HepG2 (cell line): Measurements from ENCODE around the gene RAB1B.

Experiments
- BHLHE40 ChIP-seq: IDR thresholded peaks from 2 replicates; pipeline ENCODE4 v1.6.1; 2011; ENCODE audit warnings: low read length, improper control_type of control experiment
- CTCF ChIP-seq: sonication (generic); formaldehyde crosslinking; IDR thresholded peaks from 2 replicates; pipeline ENCODE4 v1.5.0; 2020; ENCODE audit warnings: mild to moderate bottlenecking, missing genetic modification reagents, moderate library complexity
- EZH2 ChIP-seq: conservative IDR thresholded peaks from 2 replicates; pipeline ENCODE4 v1.6.1; 2012; ENCODE audit warnings: mild to moderate bottlenecking, low read depth, low read length, moderate library complexity
- FOXO1 ChIP-seq: sonication (generic); formaldehyde crosslinking; IDR thresholded peaks from 2 replicates; pipeline ENCODE4 v1.4.0; 2020; ENCODE audit warnings: missing genetic modification reagents
- MAFK ChIP-seq, 2 experiments: IDR thresholded peaks in 1 of 2; conservative IDR thresholded peaks in 1 of 2; 2 replicates each; pipeline ENCODE4 v1.6.1; 2011; ENCODE audit warnings: improper control_type of control experiment in 2 of 2, low read length in 2 of 2
- STAT5B ChIP-seq: sonication (generic); formaldehyde crosslinking; IDR thresholded peaks from 2 replicates; pipeline ENCODE4 v1.4.0; 2020; ENCODE audit warnings: missing genetic modification reagents
- ZNF224 ChIP-seq: sonication (generic); formaldehyde crosslinking; IDR thresholded peaks from 2 replicates; pipeline ENCODE4 v1.5.0; 2020; ENCODE audit warnings: mild to moderate bottlenecking, missing genetic modification reagents
- ZNF263 ChIP-seq: sonication (generic); formaldehyde crosslinking; IDR thresholded peaks from 2 replicates; pipeline ENCODE4 v1.4.0; 2020; ENCODE audit warnings: missing genetic modification reagents
- ZNF431 ChIP-seq: sonication (generic); formaldehyde crosslinking; IDR thresholded peaks from 2 replicates; pipeline ENCODE4 v1.9.0; 2022; ENCODE audit warnings: missing genetic modification reagents, low read depth, mild to moderate bottlenecking, borderline replicate concordance
- ZNF724P ChIP-seq: sonication (generic); formaldehyde crosslinking; IDR thresholded peaks from 2 replicates; pipeline ENCODE4 v1.8.0; 2022; ENCODE audit warnings: missing genetic modification reagents, borderline replicate concordance
- TF ChIP-seq, protein P1 (sequence below): sonication (generic); formaldehyde crosslinking; conservative IDR thresholded peaks from 2 replicates; pipeline ENCODE4 v1.4.0; 2020; ENCODE audit warnings: missing genetic modification reagents

- no peak for TF ChIP-seq ZNF263 (CRISPR knock-in tag)
- no peak for TF ChIP-seq ZNF224
- TF ChIP-seq MAFK (conservative IDR thresholded peaks at IDR 0.05 in 1 of 2, IDR thresholded peaks at IDR 0.05 in 1 of 2; ENCODE audit: low read length in 2 of 2) = no peak
- TF ChIP-seq, protein P1, sequence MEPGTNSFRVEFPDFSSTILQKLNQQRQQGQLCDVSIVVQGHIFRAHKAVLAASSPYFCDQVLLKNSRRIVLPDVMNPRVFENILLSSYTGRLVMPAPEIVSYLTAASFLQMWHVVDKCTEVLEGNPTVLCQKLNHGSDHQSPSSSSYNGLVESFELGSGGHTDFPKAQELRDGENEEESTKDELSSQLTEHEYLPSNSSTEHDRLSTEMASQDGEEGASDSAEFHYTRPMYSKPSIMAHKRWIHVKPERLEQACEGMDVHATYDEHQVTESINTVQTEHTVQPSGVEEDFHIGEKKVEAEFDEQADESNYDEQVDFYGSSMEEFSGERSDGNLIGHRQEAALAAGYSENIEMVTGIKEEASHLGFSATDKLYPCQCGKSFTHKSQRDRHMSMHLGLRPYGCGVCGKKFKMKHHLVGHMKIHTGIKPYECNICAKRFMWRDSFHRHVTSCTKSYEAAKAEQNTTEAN (CRISPR knock-in tag) = no peak
- TF ChIP-seq BHLHE40 = no peak
- no peak for TF ChIP-seq ZNF724P
- TF ChIP-seq FOXO1 (CRISPR knock-in tag) = no peak
- TF ChIP-seq STAT5B (CRISPR knock-in tag) = no peak
- TF ChIP-seq CTCF (CRISPR knock-in tag) = 0 out of 2 replicates have a peak, but pooled peaks have one; percentile 9
- TF ChIP-seq ZNF431 (CRISPR knock-in tag) = no peak
- TF ChIP-seq EZH2 = no peak
Observed at GRCh38 chr11:66326261-66327111, 58.0 kb downstream of the RAB1B start.
